ENCODE measurements around the gene FGFBP1. TPM values are rescaled to one million over a fixed set of nuclear protein-coding genes. Genes with fewer than 3 reads are reported as not detected.

Gene FGFBP1
- total RNA-seq, result under 1 TPM in 1 of 4 donors, not detected in 3; 0.25 TPM
- not detected for polyA plus RNA-seq
- long read RNA-seq, donor 1, result 0 reads
- long read RNA-seq, donor 2, result 0 reads
- long read RNA-seq, donor 3, result 0 reads
- long read RNA-seq, donor 4, result 0 reads

DNA sequence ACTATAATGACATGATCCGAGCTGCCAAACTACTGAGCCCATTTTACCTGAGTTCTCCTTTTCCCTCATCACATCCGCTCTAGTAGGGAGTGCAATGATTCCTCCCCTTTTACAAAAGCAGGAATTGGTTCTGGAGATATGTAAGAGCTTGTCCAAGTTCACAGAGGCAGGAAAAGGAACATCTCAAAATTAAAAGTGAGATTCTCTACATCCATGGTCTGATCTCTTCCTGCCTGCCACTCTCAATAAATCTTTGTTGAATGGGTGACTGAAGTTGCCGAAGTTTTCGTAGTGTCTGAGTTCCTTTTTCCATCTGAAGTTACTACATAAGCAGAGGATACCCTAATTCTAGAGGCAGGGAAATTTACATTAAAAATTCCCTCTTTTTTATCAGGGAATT lies at the start of gene FGFBP1:
FGFBP1 (minus strand) TSS at position 101 of the 400 bp plus-strand sequence. CDS start 2,108 bp downstream, outside the sequence.
- intact Hi-C loops (cut with DNase I), result no loop called here
- Histone ChIP-seq H3K27ac (ENCODE audit: low read length) (no peak within 1 kb of the TSS), H3K27me3 (ENCODE audit: control insufficient read depth, insufficient read depth) (no peaks in the 10 kb centered on the region), H3K9me3 (ENCODE audit: control insufficient read depth, low read length) (no peaks in the 10 kb centered on the region), H3K4me3 (ENCODE audit: low read length) (no peak within 1 kb of the TSS), H3K4me1 (ENCODE audit: control insufficient read depth, insufficient read depth, low read length) (no peaks in the 10 kb centered on the region)
- ATAC-seq (no peak), DNase-seq (no peak)
- WGBS, result 77% methylated on average over 4 of the region's 4 CpGs

DNA sequence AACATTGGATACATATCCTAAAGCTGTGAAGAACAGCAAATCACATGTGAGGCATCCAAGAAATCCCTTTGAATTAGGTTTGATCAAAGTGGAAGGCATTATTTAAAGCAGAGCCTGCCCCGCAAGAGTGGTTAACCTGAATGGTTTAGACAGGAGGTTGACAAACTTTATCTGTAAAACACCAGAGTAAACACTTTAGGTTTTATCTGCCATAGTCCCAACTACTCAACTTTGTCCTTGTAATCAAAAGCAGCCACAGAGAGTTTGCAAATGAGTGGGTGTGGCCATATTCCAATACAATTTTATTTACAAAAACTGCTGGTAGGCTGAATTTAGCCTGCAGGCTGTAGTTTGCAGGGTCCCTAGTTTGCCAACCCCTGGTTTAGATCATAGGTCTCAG lies 49.7 kb upstream of the FGFBP1 start:
- DNase-seq (no peak), ATAC-seq (no peak)

DNA sequence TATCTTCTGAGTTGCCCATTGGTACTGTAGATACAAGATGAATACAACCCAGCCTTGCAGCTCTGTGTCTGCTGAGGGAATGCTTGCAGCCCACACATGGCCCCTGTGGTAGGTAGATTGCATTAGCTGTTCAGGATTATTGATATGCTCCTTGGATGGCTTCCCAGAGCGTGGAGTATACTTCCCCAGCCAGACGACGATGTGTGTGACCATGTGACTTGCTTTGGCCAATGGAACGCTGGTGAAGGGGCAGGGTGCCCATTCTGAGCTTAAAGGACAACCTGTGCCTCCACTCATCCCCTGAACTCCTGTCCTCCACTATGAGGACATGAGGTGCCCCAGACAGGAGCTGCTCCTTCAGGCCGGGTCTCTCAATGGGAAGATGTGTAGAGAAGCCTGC lies 48.4 kb upstream of the FGFBP1 start:
- WGBS, result 67% methylated on average over 5 of the region's 5 CpGs
- ATAC-seq (no peak), DNase-seq (no peak)
- intact Hi-C loops (cut with DNase I), result no loop called here
- Histone ChIP-seq H3K9me3 (ENCODE audit: control insufficient read depth, low read length) (no peaks in the 10 kb centered on the region), H3K27ac (ENCODE audit: low read length) (no peak overlapping the region), H3K4me3 (ENCODE audit: low read length) (no peak overlapping the region), H3K27me3 (ENCODE audit: control insufficient read depth, insufficient read depth) (no peaks in the 10 kb centered on the region), H3K4me1 (ENCODE audit: control insufficient read depth, insufficient read depth, low read length) (no peaks in the 10 kb centered on the region)

More for the DNA sequence above, 49.7 kb upstream of the FGFBP1 start:
- no peak overlapping the region for H3K4me3 ChIP-seq (ENCODE audit: low read length)
- H3K27me3 ChIP-seq (ENCODE audit: control insufficient read depth, insufficient read depth), result no peaks in the 10 kb centered on the region
- no peaks in the 10 kb centered on the region for H3K4me1 ChIP-seq (ENCODE audit: control insufficient read depth, insufficient read depth, low read length)
- no peaks in the 10 kb centered on the region for H3K9me3 ChIP-seq (ENCODE audit: control insufficient read depth, low read length)
- H3K27ac ChIP-seq (ENCODE audit: low read length), result no peak overlapping the region
- intact Hi-C loops (cut with DNase I), result no loop called here
- WGBS, result 80% methylated on average over 1 of the region's 1 CpG

DNA sequence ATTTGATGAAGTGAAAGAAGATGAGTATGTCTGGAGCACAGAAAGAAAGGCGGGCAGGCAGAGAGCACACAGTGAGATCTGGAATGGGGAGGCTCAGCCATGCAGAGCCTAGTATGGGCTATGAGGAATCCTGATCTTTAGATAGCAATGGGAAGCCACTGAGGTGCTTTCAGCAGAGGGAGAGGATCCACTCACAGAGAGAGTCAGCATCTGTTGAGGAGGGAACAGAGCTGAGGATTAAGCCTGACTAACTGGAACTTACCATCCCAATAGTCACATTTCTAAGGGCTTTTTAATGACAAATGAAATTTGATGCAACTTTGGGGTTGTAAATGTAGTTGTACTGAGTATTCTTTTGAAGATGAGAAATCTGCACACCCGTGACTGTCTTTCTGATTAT lies 45.1 kb upstream of the FGFBP1 start:
- no peaks in the 10 kb centered on the region for H3K4me1 ChIP-seq (ENCODE audit: control insufficient read depth, insufficient read depth, low read length)
- no peak for DNase-seq
- no peak overlapping the region for H3K4me3 ChIP-seq (ENCODE audit: low read length)
- no peak overlapping the region for H3K27ac ChIP-seq (ENCODE audit: low read length)
- no peaks in the 10 kb centered on the region for H3K27me3 ChIP-seq (ENCODE audit: control insufficient read depth, insufficient read depth)
- intact Hi-C loops (cut with DNase I), result no loop called here
- no peaks in the 10 kb centered on the region for H3K9me3 ChIP-seq (ENCODE audit: control insufficient read depth, low read length)
- 86% methylated on average over 2 of the region's 2 CpGs for WGBS
- no peak for ATAC-seq

DNA sequence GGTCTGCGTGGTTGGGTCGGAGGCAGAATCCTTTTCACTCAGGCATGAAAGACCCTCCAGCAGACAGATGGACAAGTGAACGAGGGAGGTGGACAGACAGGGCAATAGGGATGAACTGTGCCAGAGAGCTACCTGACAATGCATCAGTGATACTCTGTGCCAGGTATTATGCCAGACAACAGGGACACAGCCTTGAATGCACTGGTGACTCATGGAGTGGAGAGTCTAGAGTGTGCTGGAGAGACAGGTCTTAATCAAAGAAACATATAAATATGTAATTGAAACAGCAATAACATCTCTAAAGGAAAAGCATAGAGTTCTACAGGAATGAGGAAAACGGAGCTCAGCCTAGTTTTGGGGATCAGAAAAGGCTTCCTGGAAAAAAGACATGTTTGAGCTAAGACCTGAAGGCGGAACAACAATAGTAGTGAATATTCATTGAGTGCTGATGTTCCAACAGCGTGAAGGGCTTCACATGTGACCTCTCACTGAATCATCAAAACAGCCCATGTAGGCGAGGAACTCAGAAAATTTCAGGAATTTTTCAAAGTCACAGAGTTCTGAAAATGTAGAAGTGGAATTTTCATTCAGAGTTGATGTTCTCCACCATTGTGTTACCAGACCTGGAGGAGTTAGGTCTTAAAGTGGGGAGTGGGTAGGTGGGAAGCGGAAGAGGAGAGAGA lies 44.4 kb upstream of the FGFBP1 start:
- DNase-seq (no peak), ATAC-seq (no peak)
- intact Hi-C loops (cut with DNase I), result no loop called here
- Histone ChIP-seq H3K4me3 (ENCODE audit: low read length) (no peak overlapping the region), H3K27me3 (ENCODE audit: control insufficient read depth, insufficient read depth) (no peaks in the 10 kb centered on the region), H3K27ac (ENCODE audit: low read length) (no peak overlapping the region), H3K4me1 (ENCODE audit: control insufficient read depth, insufficient read depth, low read length) (no peaks in the 10 kb centered on the region), H3K9me3 (ENCODE audit: control insufficient read depth, low read length) (no peaks in the 10 kb centered on the region)
- 90% methylated on average over 8 of the region's 8 CpGs for WGBS

DNA sequence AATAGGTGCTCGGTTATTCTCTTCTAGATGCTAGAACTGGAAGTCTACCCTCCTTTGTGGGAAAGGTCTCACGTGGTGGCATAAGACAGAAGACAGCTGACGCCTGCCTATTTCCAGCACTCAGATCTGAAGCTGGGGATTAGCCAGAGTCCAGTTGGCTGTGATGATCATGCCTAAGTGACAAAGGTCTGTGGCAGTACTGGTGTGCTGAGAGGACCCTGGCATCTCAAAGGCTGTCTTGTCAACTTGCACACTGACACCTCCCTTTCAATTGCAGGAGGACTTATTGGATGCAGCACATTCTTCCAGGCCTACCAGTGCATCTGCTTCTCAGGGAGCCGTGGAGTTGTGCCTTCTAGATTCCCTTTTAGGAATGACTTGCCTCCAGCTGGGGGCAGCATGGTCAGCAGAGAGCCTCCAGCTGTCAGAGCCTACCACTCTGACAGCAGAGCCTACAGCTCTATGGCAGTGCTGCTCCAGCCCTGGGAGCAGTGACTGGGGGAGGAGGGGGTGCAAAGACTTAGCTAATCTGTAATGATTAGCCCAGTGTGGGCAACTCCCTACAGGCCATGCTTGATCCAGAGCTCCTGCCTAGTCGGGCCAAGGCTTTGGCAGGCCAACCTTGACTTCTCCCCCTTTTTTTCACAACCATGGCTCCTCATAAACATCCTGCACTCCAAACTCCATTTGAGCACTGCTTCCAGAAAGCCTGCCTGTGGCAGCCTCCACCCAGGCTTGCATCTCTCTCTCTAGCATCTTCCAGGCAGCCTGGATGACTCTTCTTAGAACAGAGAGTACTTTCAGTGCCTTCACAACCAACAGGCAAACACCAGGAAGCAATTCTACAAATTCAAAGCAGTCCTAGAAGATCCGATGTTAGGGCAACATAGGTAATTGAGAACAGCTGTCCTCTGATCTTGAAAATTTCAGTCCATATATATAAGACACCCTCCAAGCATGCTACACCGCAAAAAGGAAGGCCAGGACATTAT lies 38.2 kb upstream of the FGFBP1 start:
- H3K4me3 ChIP-seq (ENCODE audit: low read length), result no peak overlapping the region
- no peaks in the 10 kb centered on the region for H3K9me3 ChIP-seq (ENCODE audit: control insufficient read depth, low read length)
- 59% methylated on average over 7 of the region's 7 CpGs for WGBS
- no peaks in the 10 kb centered on the region for H3K4me1 ChIP-seq (ENCODE audit: control insufficient read depth, insufficient read depth, low read length)
- H3K27ac ChIP-seq (ENCODE audit: low read length), result peak overlapping the region; percentile 70
- intact Hi-C loops (cut with DNase I), result no loop called here
- DNase-seq (peak; percentile 43 to 84 (median 75)), ATAC-seq (peak; percentile 91 to 93)
- H3K27me3 ChIP-seq (ENCODE audit: control insufficient read depth, insufficient read depth), result no peaks in the 10 kb centered on the region

DNA sequence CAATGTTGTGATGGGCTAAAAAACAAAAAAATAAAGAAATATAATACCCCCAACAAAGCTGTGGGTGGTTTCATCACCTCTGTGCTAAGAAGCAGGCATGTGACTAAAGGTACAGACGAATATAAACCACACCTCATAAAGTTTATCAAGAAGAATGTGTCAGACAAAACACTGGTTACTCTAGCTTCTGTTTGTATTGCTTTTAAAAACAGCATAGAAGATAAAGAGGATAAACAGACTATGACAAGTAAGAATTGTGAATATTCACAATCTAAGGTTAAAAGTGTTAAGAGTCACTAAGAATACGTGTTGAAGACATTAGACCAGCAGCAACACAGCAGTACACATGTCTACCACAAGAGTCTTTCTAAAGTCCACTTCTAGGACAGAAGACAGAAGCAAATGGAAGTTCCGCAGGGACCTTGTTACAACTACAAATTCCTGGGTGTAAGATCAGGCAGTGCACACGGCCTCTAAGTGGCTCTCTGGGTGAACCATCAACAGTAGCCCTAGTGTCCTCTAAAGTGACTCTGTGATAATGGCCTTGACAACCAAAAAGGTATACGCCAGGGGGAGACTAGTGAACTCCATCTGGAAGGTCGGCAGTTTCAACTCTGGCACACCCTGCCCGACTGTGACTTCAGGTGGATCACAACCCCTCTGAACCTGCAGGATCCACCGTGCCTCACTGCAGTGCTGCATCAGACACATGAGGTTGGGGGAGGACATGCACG lies 32.7 kb upstream of the FGFBP1 start:
- no peaks in the 10 kb centered on the region for H3K9me3 ChIP-seq (ENCODE audit: control insufficient read depth, low read length)
- H3K4me1 ChIP-seq (ENCODE audit: control insufficient read depth, insufficient read depth, low read length), result no peaks in the 10 kb centered on the region
- H3K27me3 ChIP-seq (ENCODE audit: control insufficient read depth, insufficient read depth), result no peaks in the 10 kb centered on the region
- ATAC-seq, result no peak
- 71% methylated on average over 9 of the region's 9 CpGs for WGBS
- H3K4me3 ChIP-seq (ENCODE audit: low read length), result no peak overlapping the region
- H3K27ac ChIP-seq (ENCODE audit: low read length), result no peak overlapping the region
- intact Hi-C loops (cut with DNase I), result no loop called here
- DNase-seq, result no peak

DNA sequence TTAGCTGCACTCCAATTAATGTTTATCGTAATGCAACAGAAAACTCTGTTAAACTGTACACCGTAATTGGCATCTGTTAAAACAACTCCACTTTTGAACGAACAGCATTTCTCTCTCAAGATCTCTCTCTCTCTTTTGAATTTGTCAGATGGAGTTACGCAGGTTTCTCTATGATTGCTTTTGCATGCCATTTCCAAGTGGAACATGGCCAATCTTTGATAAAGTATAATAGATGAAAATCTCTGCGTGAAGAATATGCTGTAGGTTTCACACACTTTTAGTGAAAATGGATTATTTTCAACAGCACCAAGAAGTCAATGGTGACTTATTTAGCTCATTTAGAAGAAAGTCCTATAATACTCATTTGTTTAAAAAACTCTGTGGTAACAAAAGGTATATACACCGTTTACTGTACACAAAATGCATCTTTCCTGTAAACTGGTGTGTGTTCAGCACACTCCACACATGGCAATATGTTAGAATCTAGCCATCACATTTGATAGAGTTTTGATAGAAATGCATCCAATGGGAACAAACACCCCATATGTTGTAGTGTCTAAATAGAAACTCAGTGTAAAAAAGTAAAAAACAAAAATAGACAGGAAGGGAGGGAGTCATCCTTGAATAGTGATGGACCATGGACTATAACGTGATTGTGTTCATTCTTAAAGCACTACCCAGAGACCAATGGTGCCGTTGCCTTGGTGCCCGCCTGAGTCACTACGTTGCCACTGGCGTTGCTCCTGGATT lies 30.2 kb upstream of the FGFBP1 start:
- H3K4me3 ChIP-seq (ENCODE audit: low read length), result no peak overlapping the region
- H3K27ac ChIP-seq (ENCODE audit: low read length), result no peak overlapping the region
- intact Hi-C loops (cut with DNase I), result loop anchor here in 1 of 4 donors (5.0 kb wide), 1 partner anchor 34 kb away; no protein-coding TSS in a partner anchor
- ATAC-seq (no peak), DNase-seq (no peak)
- H3K4me1 ChIP-seq (ENCODE audit: control insufficient read depth, insufficient read depth, low read length), result no peaks in the 10 kb centered on the region
- 81% methylated on average over 11 of the region's 11 CpGs for WGBS
- no peaks in the 10 kb centered on the region for H3K27me3 ChIP-seq (ENCODE audit: control insufficient read depth, insufficient read depth)
- no peaks in the 10 kb centered on the region for H3K9me3 ChIP-seq (ENCODE audit: control insufficient read depth, low read length)

DNA sequence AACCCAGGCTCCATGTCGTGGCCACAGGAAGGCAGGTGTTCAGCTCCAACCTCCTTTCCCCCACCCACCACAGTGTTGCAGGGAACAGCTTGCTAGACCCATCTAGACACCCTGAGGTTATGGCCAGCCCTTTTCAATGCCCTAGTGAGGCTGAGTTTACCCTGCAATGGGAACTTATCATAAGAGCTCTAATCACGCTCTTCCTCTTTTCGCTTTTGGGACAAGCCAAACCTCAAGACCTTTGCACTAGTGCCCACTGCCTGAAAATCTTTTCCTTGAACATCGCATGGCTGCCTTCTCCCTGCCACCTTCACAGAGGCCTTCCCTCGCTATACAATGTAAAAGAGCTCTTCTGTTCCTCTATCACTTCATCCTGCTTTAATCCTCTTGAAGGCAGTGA lies 26.8 kb upstream of the FGFBP1 start:
- ATAC-seq (no peak), DNase-seq (no peak)
- intact Hi-C loops (cut with DNase I), result loop anchor here in 1 of 4 donors (5.0 kb wide), 1 partner anchor 37 kb away; no protein-coding TSS in a partner anchor
- H3K9me3 ChIP-seq (ENCODE audit: control insufficient read depth, low read length), result no peaks in the 10 kb centered on the region
- WGBS, result 83% methylated on average over 5 of the region's 5 CpGs
- H3K4me3 ChIP-seq (ENCODE audit: low read length), result no peak overlapping the region
- H3K27me3 ChIP-seq (ENCODE audit: control insufficient read depth, insufficient read depth), result no peaks in the 10 kb centered on the region
- H3K27ac ChIP-seq (ENCODE audit: low read length), result no peak overlapping the region
- no peaks in the 10 kb centered on the region for H3K4me1 ChIP-seq (ENCODE audit: control insufficient read depth, insufficient read depth, low read length)

DNA sequence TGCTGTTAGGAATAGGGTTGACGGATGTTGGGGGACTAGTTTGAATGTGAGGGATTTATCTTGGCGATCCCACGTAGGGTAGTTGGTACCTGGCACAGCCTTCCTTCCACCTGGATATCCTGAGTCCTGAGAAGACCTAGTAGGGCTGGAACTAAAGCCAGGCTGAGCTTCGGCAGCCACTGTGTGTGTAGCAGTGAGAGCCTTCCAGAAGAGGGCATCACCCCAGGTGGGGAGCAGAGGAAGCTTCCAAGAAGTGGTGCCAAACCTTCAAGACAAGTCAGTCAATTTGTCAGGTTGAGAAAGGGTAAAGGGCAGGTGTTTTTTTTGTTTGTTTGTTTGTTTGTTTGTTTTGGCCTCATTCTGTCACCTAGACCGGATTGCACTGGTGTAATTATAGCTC lies 25.6 kb upstream of the FGFBP1 start:
- 77% methylated on average over 5 of the region's 5 CpGs for WGBS
- DNase-seq, result no peak
- ATAC-seq, result no peak
- H3K27ac ChIP-seq (ENCODE audit: low read length), result no peak overlapping the region
- no peaks in the 10 kb centered on the region for H3K27me3 ChIP-seq (ENCODE audit: control insufficient read depth, insufficient read depth)
- no peaks in the 10 kb centered on the region for H3K4me1 ChIP-seq (ENCODE audit: control insufficient read depth, insufficient read depth, low read length)
- intact Hi-C loops (cut with DNase I), result loop anchor here in 2 of 4 donors (5.0 kb wide), 2 partner anchors 33 to 38 kb away; no protein-coding TSS in a partner anchor
- H3K4me3 ChIP-seq (ENCODE audit: low read length), result no peak overlapping the region
- no peaks in the 10 kb centered on the region for H3K9me3 ChIP-seq (ENCODE audit: control insufficient read depth, low read length)
